K562 (cell line): ENCODE results near the gene EOLA1.

Source experiments
- ASH1L ChIP-seq: fragments of 450-650 bp; IDR thresholded peaks from 2 replicates; pipeline ENCODE4 v1.6.1; 2018; ENCODE audit warnings: borderline replicate concordance, mild to moderate bottlenecking, low read depth; ENCODE audit not compliant: partially characterized antibody
- CREB1 ChIP-seq, 2 experiments: sonication (generic) in 1 of 2; formaldehyde crosslinking in 1 of 2; IDR thresholded peaks; 2 replicates each; pipeline versions ENCODE4 v1.6.1 to v1.8.0; 2012 to 2022; ENCODE audit warnings: inconsistent platforms in 1 of 2, mild to moderate bottlenecking in 1 of 2, missing genetic modification reagents in 1 of 2, moderate library complexity in 1 of 2
- SMAD1 ChIP-seq: fragments of 150-350 bp; IDR thresholded peaks from 2 replicates; pipeline ENCODE4 v1.6.1; 2014; ENCODE audit warnings: low read length, low read depth; ENCODE audit not compliant: partially characterized antibody
- ZBTB8A ChIP-seq: fragments of 450-650 bp; IDR thresholded peaks from 2 replicates; pipeline ENCODE4 v1.6.1; 2018; ENCODE audit warnings: mild to moderate bottlenecking, moderate library complexity; ENCODE audit not compliant: partially characterized antibody
- TF ChIP-seq, protein P1 (sequence below): sonication (generic); formaldehyde crosslinking; IDR thresholded peaks from 2 replicates; pipeline ENCODE4 v1.9.0; 2022; ENCODE audit warnings: mild to moderate bottlenecking, missing genetic modification reagents

DNA sequence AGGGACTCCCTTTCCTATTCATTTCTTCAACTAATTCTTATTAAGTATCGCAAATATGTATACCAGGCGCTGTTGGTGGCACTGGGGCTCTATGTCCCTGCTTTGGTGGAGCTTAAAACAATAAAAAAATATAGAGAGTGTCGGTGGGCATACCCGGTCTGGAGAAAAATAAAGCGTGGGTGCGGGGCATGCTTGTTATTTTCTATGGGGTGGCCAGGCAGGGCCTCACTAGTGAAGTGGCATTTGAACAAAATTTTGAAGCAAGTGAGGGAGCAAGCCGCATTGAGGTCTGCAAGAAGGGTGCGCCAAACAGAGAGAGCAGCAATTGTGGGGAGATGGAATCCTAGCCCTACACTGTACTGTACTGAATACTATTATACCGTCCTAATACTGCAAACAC lies 35.1 kb upstream of the EOLA1 start:
- TF ChIP-seq SMAD1 (no peak), ZBTB8A (no peak), CREB1 (IDR thresholded peaks at IDR 0.05) (no peak), CREB1 (CRISPR knock-in tag; IDR thresholded peaks at IDR 0.05) (no peak), ASH1L (no peak)
- TF ChIP-seq, protein P1, sequence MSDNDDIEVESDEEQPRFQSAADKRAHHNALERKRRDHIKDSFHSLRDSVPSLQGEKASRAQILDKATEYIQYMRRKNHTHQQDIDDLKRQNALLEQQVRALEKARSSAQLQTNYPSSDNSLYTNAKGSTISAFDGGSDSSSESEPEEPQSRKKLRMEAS (CRISPR knock-in tag), result no peak
